ENCODE results near the gene KRTAP20-2.

KRTAP20-2 gene

GRCh38 chr21:30634906-30635305 lies at the start of gene KRTAP20-2:
TSS of gene KRTAP20-2 (plus strand) at chr21:30635206. CDS start at chr21:30635264, 58 bp downstream.
- no peak for DNase-seq

GRCh38 chr21:30590297-30590696 lies 44.7 kb upstream of the KRTAP20-2 start, which contains the start of gene KRTAP22-2:
TSS of gene KRTAP22-2 (minus strand) at chr21:30590397.
- DNase-seq, result no peak

GRCh38 chr21:30592140-30592539 lies 42.9 kb upstream of the KRTAP20-2 start, which contains the start of gene KRTAP6-3:
TSS of gene KRTAP6-3 (plus strand) at chr21:30592440. CDS start at chr21:30592446, 6 bp downstream.
- DNase-seq, result no peak

- DNase-seq, result no peak
Measured at GRCh38 chr21:30598802-30599201, 36.2 kb upstream of the KRTAP20-2 start, which contains the start of gene KRTAP6-2. TSS of gene KRTAP6-2 (minus strand) at chr21:30598902. CDS start at chr21:30598874, 28 bp downstream.

GRCh38 chr21:30600787-30601186 lies 34.2 kb upstream of the KRTAP20-2 start, which contains the start of gene KRTAP22-1:
TSS of gene KRTAP22-1 (plus strand) at chr21:30601087.
- no peak for DNase-seq

GRCh38 chr21:30605968-30606367 lies 29.0 kb upstream of the KRTAP20-2 start:
- DNase-seq, result no peak

- no peak for DNase-seq
Measured at GRCh38 chr21:30612132-30612531, 22.9 kb upstream of the KRTAP20-2 start.

GRCh38 chr21:30613836-30614235 lies 21.2 kb upstream of the KRTAP20-2 start, which contains the start of gene KRTAP6-1:
TSS of gene KRTAP6-1 (minus strand) at chr21:30613930. CDS start at chr21:30613904, 26 bp downstream.
- DNase-seq, result no peak

GRCh38 chr21:30615199-30615598 lies 19.8 kb upstream of the KRTAP20-2 start:
- no peak for DNase-seq

GRCh38 chr21:30616125-30616524 lies 18.9 kb upstream of the KRTAP20-2 start, which contains the start of gene KRTAP20-1:
TSS of gene KRTAP20-1 (plus strand) at chr21:30616425. CDS start at chr21:30616455, 30 bp downstream.
- DNase-seq, result no peak

GRCh38 chr21:30620080-30620479 lies 14.9 kb upstream of the KRTAP20-2 start:
- no peak for DNase-seq

GRCh38 chr21:30620522-30620921 lies 14.5 kb upstream of the KRTAP20-2 start, which contains the start of gene KRTAP20-4:
TSS of gene KRTAP20-4 (plus strand) at chr21:30620627.
- no peak for DNase-seq

- no peak for DNase-seq
Measured at GRCh38 chr21:30623362-30623761, 11.6 kb upstream of the KRTAP20-2 start.

GRCh38 chr21:30625449-30626165 lies 9.4 kb upstream of the KRTAP20-2 start:
- DNase-seq, result no peak

- DNase-seq, result no peak
Measured at GRCh38 chr21:30628109-30628508, 6.9 kb upstream of the KRTAP20-2 start.

- DNase-seq, result no peak
Measured at GRCh38 chr21:30629200-30629599, 5.8 kb upstream of the KRTAP20-2 start.

GRCh38 chr21:30638686-30639085 lies 3.7 kb downstream of the KRTAP20-2 start:
- no peak for DNase-seq

- DNase-seq, result no peak
Measured at GRCh38 chr21:30642564-30642963, 7.6 kb downstream of the KRTAP20-2 start, which contains the start of gene KRTAP20-3. TSS of gene KRTAP20-3 (plus strand) at chr21:30642864.

- no peak for DNase-seq
Measured at GRCh38 chr21:30646904-30647414, 12.0 kb downstream of the KRTAP20-2 start.

GRCh38 chr21:30652891-30653290 lies 17.9 kb downstream of the KRTAP20-2 start:
- DNase-seq, result no peak

GRCh38 chr21:30668776-30669175 lies 33.8 kb downstream of the KRTAP20-2 start:
- DNase-seq, result no peak

GRCh38 chr21:30672985-30673650 lies 38.1 kb downstream of the KRTAP20-2 start:
- DNase-seq, result no peak

GRCh38 chr21:30674312-30674711 lies 39.3 kb downstream of the KRTAP20-2 start:
- DNase-seq, result no peak
